HFF-Myc (cell line): ENCODE data around the gene NBR1.
"Not testable (repeated sequence)": the region's sequence is repeated elsewhere in the genome, so short reads cannot be mapped to it uniquely, and the experiment has no call there.

ENCODE experiments used
- DNase-seq: peaks from one replicate; pipeline ENCODE4 v3.0.0-alpha.2; 2011; ENCODE audit warnings: low read depth; ENCODE audit errors: extremely low read depth
- H3K4me3 ChIP-seq: replicated peaks from 2 replicates; pipeline ENCODE4 v1.5.1; 2011; ENCODE audit warnings: low read depth, mild to moderate bottlenecking, control low read depth, low read length
- CTCF ChIP-seq: IDR thresholded peaks from 2 replicates; pipeline ENCODE4 v1.5.1; 2012; ENCODE audit warnings: mild to moderate bottlenecking, low read depth, low read length, control low read depth; ENCODE audit errors: missing control alignments

NBR1 gene

GRCh38 chr17:43129671-43130010 lies 41.4 kb upstream of the NBR1 start:
- DNase-seq, result no peak
- no peak overlapping the region for H3K4me3 ChIP-seq
- no peak for TF ChIP-seq CTCF

- H3K4me3 ChIP-seq, result no peak overlapping the region
- DNase-seq, result no peak
- no peak for TF ChIP-seq CTCF
These were observed 38.9 kb upstream of the NBR1 start for GRCh38 chr17:43132117-43132516.

- DNase-seq, H3K4me3 ChIP-seq: not testable (repeated sequence)
These were observed 37.6 kb upstream of the NBR1 start for GRCh38 chr17:43133439-43133838.

GRCh38 chr17:43134774-43135453 lies 36.1 kb upstream of the NBR1 start:
- no peak for TF ChIP-seq CTCF
- no peak overlapping the region for H3K4me3 ChIP-seq
- DNase-seq, result no peak

GRCh38 chr17:43135454-43135819 lies 35.6 kb upstream of the NBR1 start:
- DNase-seq, result no peak
- no peak overlapping the region for H3K4me3 ChIP-seq
- TF ChIP-seq CTCF, result no peak

GRCh38 chr17:43136574-43136973 lies 34.4 kb upstream of the NBR1 start:
- H3K4me3 ChIP-seq, DNase-seq: not testable (repeated sequence)

GRCh38 chr17:43138531-43138930 lies 32.5 kb upstream of the NBR1 start:
- DNase-seq, H3K4me3 ChIP-seq: not testable (repeated sequence)

GRCh38 chr17:43140396-43141332 lies 30.4 kb upstream of the NBR1 start:
- no peak overlapping the region for H3K4me3 ChIP-seq
- no peak for TF ChIP-seq CTCF
- no peak for DNase-seq
